ENCODE measurements around the gene ALMS1.

DNA sequence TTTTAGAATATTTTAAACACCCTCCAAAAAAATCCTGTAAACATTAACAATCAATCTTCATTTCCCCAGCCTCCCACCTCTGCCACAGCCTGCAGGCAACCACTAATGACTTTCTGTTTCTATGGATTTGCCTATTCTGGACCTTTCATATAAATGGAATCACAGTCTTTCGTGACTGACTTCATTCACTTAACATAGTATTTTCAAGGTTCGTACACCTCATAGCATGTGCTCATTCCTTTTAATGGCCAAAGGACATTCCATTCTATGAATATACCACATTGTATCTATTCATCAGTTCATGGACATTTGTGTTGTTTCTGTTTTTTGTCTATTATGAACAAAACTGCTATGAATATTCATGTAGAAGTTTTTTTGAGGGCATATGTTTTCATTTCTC lies 208.0 kb downstream of the ALMS1 start:
- TF ChIP-seq, protein P1, sequence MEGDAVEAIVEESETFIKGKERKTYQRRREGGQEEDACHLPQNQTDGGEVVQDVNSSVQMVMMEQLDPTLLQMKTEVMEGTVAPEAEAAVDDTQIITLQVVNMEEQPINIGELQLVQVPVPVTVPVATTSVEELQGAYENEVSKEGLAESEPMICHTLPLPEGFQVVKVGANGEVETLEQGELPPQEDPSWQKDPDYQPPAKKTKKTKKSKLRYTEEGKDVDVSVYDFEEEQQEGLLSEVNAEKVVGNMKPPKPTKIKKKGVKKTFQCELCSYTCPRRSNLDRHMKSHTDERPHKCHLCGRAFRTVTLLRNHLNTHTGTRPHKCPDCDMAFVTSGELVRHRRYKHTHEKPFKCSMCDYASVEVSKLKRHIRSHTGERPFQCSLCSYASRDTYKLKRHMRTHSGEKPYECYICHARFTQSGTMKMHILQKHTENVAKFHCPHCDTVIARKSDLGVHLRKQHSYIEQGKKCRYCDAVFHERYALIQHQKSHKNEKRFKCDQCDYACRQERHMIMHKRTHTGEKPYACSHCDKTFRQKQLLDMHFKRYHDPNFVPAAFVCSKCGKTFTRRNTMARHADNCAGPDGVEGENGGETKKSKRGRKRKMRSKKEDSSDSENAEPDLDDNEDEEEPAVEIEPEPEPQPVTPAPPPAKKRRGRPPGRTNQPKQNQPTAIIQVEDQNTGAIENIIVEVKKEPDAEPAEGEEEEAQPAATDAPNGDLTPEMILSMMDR (IDR thresholded peaks at IDR 0.05; ENCODE audit: extremely low read depth in 1 of 2, insufficient read depth in 1 of 2, low read depth in 1 of 2, low read length in 2 of 2) = no peak
- TF ChIP-seq EZH2 (IDR thresholded peaks at IDR 0.05; ENCODE audit: borderline replicate concordance, low read depth, low read length, severe bottlenecking) = no peak
- no peak for TF ChIP-seq POLR2A (IDR thresholded peaks at IDR 0.05; ENCODE audit: low read depth, low read length)
- no peak for TF ChIP-seq MYC (IDR thresholded peaks at IDR 0.05; ENCODE audit: low read depth, low read length)
- no peak for TF ChIP-seq POLR2AphosphoS5 (IDR thresholded peaks at IDR 0.05; ENCODE audit: insufficient read depth, low read depth, low read length)
- TF ChIP-seq FOS (IDR thresholded peaks at IDR 0.05; ENCODE audit: borderline replicate concordance, insufficient read depth, low read length) = no peak
